Breast epithelium (tissue), 3 donors: ENCODE measurements around the gene RANBP17.

Experiments
- POLR2A ChIP-seq: fragments of 450-650 bp; IDR thresholded peaks from one replicate; pipeline ENCODE4 v1.6.1; 2016; ENCODE audit warnings: antibody characterized with exemption, mild to moderate bottlenecking, moderate library complexity
- TF ChIP-seq, protein P1 (sequence below), 3 donors: fragments of 450-650 bp; IDR thresholded peaks; one replicate each; pipeline ENCODE4 v1.5.1; 2016 to 2017; ENCODE audit warnings: antibody characterized with exemption in 3 of 3, mild to moderate bottlenecking in 3 of 3, moderate library complexity in 3 of 3

DNA sequence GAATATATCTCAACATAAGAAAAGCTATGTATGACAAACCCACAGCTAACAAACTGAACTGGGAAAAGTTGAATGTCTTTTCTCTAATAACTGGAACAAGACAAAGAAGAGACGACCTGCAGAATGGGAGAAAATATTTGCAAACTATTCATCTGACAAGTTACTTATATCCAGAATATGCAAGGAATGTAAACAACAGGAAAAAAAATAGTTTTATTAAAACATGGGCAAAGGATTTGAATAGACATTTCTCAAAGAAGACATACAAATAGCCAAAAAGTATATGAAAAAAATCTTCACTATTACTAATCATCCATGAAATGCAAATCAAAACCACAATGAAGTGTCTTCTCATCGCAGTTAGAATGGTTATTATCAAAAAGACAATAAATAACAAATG is 265.5 kb downstream of the RANBP17 start:
- TF ChIP-seq, protein P1, sequence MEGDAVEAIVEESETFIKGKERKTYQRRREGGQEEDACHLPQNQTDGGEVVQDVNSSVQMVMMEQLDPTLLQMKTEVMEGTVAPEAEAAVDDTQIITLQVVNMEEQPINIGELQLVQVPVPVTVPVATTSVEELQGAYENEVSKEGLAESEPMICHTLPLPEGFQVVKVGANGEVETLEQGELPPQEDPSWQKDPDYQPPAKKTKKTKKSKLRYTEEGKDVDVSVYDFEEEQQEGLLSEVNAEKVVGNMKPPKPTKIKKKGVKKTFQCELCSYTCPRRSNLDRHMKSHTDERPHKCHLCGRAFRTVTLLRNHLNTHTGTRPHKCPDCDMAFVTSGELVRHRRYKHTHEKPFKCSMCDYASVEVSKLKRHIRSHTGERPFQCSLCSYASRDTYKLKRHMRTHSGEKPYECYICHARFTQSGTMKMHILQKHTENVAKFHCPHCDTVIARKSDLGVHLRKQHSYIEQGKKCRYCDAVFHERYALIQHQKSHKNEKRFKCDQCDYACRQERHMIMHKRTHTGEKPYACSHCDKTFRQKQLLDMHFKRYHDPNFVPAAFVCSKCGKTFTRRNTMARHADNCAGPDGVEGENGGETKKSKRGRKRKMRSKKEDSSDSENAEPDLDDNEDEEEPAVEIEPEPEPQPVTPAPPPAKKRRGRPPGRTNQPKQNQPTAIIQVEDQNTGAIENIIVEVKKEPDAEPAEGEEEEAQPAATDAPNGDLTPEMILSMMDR (IDR thresholded peaks at IDR 0.05): no peak
- TF ChIP-seq POLR2A: no peak
